ENCODE data around the gene TRPV5. TPM values are rescaled to one million over a fixed set of nuclear protein-coding genes. Genes with fewer than 3 reads are reported as not detected.

TRPV5 gene
- polyA plus RNA-seq, 1 experiment: not detected

DNA sequence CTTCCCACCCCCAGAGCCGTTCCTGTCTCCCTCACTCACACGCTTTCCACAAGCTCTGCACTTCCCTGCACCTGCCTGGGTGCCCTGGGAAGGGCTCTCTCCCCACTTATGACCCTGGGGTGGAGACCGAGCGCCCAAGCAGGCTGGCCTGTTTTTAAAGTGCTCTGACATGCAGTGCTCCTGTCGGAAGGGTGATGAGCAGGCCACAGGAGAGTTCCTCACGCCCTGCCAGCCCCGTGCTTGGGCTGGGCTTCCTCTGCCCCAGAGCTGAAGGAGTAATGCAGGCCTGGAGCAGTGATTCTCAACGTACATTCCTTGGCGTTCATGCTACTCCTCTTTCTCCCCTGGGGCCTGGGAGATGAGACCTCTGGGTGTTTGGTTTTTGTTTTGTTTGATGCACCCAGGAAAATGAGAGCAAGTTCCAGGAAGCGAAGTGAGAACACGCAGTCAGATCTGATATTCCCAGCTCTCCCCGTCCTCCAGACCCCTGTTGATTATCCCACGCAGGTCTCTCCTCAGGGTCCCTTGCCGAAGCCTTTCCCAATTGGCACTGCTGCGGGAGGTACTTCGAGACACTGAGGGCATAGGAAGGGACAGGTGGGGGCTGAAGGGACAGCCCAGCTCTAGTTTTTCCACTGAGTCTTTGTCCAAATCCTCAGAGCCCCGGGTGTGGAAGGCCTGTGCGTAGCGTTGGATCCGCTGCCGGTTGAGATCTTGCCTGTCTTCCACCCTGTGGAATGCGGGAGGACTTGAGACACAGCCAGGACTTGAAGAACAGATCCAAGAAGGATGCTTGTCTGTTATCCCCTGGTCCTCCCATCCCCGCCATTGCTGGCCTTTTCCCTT lies 62.1 kb downstream of the TRPV5 start:
- Histone ChIP-seq H3K4me3 (ENCODE audit: low read depth, low read length) (no peak overlapping the region), H3K36me3 (ENCODE audit: control insufficient read depth, insufficient read depth, low read length) (no peaks in the 10 kb centered on the region; the same call in 1 of the 2 replicates), H3K27me3 (ENCODE audit: control insufficient read depth, insufficient read depth, low read length) (no peaks in the 10 kb centered on the region)
- ChIA-PET CTCF (interaction anchor here (0.9 to 2.2 kb wide), 7 partner anchors 9 to 343 kb away, joined by 3 to 13 read pairs (median 3); partner anchors contain the start of gene EPHB6), POLR2A (no interaction called here)
- TF ChIP-seq, protein P1, sequence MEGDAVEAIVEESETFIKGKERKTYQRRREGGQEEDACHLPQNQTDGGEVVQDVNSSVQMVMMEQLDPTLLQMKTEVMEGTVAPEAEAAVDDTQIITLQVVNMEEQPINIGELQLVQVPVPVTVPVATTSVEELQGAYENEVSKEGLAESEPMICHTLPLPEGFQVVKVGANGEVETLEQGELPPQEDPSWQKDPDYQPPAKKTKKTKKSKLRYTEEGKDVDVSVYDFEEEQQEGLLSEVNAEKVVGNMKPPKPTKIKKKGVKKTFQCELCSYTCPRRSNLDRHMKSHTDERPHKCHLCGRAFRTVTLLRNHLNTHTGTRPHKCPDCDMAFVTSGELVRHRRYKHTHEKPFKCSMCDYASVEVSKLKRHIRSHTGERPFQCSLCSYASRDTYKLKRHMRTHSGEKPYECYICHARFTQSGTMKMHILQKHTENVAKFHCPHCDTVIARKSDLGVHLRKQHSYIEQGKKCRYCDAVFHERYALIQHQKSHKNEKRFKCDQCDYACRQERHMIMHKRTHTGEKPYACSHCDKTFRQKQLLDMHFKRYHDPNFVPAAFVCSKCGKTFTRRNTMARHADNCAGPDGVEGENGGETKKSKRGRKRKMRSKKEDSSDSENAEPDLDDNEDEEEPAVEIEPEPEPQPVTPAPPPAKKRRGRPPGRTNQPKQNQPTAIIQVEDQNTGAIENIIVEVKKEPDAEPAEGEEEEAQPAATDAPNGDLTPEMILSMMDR (IDR thresholded peaks at IDR 0.05; ENCODE audit: insufficient read depth, low read depth, low read length): no peak
- DNase-seq (ENCODE audit: low read depth): no peak

DNA sequence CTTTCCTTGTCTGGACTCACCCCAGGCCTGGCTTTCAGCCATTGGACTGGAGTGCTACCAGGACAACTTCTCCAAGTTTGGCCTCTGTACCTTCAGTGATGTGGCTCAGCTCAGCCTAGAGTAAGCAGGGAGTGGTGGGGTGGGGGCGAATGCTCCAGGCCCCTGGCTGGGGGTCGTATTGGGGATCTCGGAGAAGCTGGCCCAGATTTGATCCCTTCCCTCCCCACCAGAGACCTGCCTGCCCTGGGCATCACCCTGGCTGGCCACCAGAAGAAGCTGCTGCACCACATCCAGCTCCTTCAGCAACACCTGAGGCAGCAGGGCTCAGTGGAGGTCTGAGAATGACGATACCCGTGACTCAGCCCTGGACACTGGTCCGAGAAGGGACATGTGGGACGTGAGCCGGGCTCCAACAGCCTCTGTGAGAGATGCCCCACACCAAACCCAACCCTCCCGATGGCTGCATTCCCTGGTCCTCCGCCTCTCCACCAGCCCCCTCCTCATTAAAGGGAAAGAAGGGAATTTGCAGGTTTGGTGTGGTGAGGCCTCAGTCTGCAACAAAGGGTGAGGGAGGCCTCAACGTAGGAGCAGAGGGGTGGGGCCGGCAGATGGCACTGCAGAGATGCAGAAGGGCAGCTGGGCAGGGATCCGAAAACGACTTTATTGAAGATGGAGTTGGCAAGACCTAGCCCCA lies 62.8 kb downstream of the TRPV5 start:
- no peak for DNase-seq (ENCODE audit: low read depth)
- H3K36me3 ChIP-seq (ENCODE audit: control insufficient read depth, insufficient read depth, low read length): no peaks in the 10 kb centered on the region; the same call in 1 of the 2 replicates
- ChIA-PET POLR2A (no interaction called here), CTCF (interaction anchor here (0.9 to 1.5 kb wide), 2 partner anchors 17 to 132 kb away, joined by 3 read pairs; partner anchors contain the start of gene EPHB6)
- no peak overlapping the region for H3K4me3 ChIP-seq (ENCODE audit: low read depth, low read length)
- TF ChIP-seq, protein P1 (IDR thresholded peaks at IDR 0.05; ENCODE audit: insufficient read depth, low read depth, low read length): no peak
- no peaks in the 10 kb centered on the region for H3K27me3 ChIP-seq (ENCODE audit: control insufficient read depth, insufficient read depth, low read length)

DNA sequence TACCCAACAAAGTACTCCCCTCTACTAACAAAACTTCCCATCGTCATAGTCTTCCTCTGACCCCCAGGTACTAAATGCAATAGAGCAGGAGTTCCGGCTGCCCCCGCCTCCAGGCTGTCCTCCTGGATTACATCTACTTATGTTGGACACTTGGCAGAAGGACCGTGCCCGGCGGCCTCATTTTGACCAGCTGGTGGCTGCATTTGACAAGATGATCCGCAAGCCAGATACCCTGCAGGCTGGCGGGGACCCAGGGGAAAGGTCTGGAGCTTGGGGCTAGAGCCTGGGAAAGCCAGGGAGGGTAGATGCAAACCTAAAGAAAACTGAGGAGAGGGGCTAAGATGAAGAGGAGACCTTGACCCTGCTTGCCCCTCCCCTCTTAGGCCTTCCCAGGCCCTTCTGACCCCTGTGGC lies 63.4 kb downstream of the TRPV5 start:
- TF ChIP-seq, protein P1 (IDR thresholded peaks at IDR 0.05; ENCODE audit: insufficient read depth, low read depth, low read length): no peak
- no peak for DNase-seq (ENCODE audit: low read depth)
- H3K4me3 ChIP-seq (ENCODE audit: low read depth, low read length): no peak overlapping the region
- ChIA-PET CTCF (no interaction called here), POLR2A (no interaction called here)
- no peaks in the 10 kb centered on the region for H3K27me3 ChIP-seq (ENCODE audit: control insufficient read depth, insufficient read depth, low read length)
- H3K36me3 ChIP-seq (ENCODE audit: control insufficient read depth, insufficient read depth, low read length): no peaks in the 10 kb centered on the region; the same call in 1 of the 2 replicates

DNA sequence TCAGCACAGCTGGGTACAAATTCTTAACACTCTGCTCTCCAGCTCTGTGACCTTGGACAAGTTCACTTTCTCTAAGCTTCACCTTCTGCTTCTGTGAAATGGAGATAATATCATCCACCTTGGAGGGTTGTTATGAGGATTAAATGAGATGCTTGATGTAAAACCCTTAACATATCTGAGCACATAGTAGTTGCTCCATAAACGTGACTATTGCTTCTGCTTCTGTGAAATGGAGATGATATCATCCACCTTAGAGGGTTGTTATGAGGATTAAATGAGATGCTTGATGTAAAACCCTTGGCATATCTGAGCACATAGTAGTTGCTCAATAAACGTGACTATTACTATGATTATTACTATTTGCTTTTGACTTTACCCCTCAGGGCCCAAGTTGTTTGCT lies 64.1 kb downstream of the TRPV5 start:
- TF ChIP-seq, protein P1 (IDR thresholded peaks at IDR 0.05; ENCODE audit: insufficient read depth, low read depth, low read length): no peak
- H3K4me3 ChIP-seq (ENCODE audit: low read depth, low read length): no peak overlapping the region
- DNase-seq (ENCODE audit: low read depth): no peak
- H3K36me3 ChIP-seq (ENCODE audit: control insufficient read depth, insufficient read depth, low read length): no peaks in the 10 kb centered on the region; the same call in 1 of the 2 replicates
- H3K27me3 ChIP-seq (ENCODE audit: control insufficient read depth, insufficient read depth, low read length): no peaks in the 10 kb centered on the region
- ChIA-PET CTCF (no interaction called here), POLR2A (no interaction called here)

DNA sequence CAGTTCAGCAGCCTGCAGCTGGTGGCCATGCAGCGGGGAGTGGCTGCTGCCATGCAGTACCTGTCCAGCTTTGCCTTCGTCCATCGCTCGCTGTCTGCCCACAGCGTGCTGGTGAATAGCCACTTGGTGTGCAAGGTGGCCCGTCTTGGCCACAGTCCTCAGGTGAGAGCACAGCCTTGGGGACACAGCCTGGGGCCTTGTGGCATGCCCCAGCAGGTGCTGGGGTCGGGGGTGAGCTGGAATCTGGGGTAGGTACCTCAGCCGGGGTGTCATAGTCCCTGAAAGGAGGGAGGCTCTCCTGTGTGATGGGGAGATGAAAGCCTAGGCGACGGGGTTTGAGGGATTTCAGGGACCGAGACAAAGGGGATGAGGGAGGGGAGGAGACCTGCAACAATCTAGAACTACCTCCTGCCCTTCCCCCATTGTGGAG lies 64.5 kb downstream of the TRPV5 start:
- DNase-seq (ENCODE audit: low read depth): no peak
- TF ChIP-seq, protein P1 (IDR thresholded peaks at IDR 0.05; ENCODE audit: insufficient read depth, low read depth, low read length): no peak
- Histone ChIP-seq H3K27me3 (ENCODE audit: control insufficient read depth, insufficient read depth, low read length) (no peaks in the 10 kb centered on the region), H3K4me3 (ENCODE audit: low read depth, low read length) (no peak overlapping the region), H3K36me3 (ENCODE audit: control insufficient read depth, insufficient read depth, low read length) (no peaks in the 10 kb centered on the region; the same call in 1 of the 2 replicates)
- ChIA-PET POLR2A (no interaction called here), CTCF (no interaction called here)

All from BJ (cell line).